HG03457 (cell line): ENCODE data around the gene GALNT10.

ENCODE experiments used
- ATAC-seq: cut with Tn5 transposase; IDR thresholded peaks from one replicate; pipeline ENCODE4 v1.9.1; 2021; ENCODE audit warnings: moderate number of reproducible peaks; ENCODE audit not compliant: unreplicated experiment

GALNT10 gene

DNA sequence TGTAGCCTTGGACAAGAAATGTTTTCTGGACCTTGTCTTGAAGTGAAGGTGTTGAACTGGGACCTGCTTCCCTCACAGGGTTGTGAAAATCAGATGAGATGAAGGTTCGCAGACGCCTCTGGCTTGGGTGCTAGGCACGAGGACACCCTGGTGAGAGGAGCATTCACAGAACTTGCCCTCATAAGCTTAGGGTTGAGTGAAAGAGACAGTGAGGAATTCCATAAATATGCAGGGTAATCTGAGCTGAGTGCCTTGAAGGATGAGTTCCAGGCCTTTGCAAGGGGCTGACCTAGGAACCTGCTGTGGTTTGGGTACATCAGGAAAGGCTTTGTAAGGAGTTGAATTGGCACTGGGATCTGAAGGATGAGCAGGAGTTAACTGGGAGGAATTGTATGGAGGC, 179.6 kb downstream of the GALNT10 start:
- ATAC-seq = no peak

DNA sequence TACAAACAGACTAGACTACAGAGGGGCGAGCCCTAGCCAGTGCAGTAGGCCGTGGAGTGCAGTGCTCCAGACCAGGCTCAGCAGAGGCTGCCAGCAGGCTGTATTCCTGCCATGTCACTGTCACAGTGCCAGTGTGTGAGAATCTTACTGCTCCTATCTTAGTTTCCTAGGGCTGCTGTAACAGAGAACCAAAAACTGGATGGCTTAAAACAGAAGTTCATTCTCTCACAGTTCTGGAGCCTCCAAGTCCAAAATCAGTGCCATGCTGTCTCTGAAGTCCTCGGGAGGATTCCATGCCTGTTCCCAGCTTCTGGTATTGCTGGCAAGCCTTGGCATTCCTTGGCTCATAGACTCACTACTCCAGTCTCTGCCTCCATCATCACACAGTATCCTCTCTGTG, 180.3 kb downstream of the GALNT10 start:
- no peak for ATAC-seq

DNA sequence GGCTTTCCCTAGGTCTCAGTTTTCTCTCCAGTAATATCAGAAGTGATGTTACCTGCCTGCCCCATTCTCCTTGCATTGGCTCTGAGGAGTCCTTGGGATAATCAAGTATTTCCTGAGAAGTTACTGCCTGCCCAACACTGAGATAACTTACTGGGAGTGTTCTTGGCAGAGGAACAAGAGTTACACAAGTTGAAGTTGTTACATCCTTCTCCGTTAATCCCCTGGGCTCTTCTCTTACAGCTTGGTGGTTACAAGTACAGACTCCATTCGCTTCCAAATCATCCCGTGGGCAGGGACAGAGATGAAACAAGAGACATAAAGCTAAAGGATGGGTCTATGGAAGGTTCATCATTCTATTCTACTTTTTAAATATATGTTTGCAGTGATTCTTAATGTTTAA, 181.2 kb downstream of the GALNT10 start:
- no peak for ATAC-seq

DNA sequence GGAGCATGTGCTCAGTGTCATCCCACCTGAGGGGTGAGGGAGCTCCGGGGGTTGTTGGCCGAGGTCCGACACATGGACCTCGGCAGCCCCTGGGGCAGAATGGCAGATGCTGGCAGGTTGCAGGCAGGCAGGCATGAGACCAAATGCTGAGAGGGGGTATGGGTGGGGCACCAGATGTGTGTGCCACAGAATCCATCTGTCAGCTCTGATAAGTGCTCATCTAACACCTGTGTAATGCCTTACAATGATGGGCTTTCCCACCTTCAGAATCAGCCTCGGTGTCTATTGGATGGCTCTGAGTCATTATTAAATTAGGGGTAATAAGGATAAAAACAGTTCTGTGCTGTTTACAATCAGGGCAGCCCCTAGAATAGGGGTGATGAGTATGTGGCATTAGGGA, 182.1 kb downstream of the GALNT10 start:
- ATAC-seq = no peak

DNA sequence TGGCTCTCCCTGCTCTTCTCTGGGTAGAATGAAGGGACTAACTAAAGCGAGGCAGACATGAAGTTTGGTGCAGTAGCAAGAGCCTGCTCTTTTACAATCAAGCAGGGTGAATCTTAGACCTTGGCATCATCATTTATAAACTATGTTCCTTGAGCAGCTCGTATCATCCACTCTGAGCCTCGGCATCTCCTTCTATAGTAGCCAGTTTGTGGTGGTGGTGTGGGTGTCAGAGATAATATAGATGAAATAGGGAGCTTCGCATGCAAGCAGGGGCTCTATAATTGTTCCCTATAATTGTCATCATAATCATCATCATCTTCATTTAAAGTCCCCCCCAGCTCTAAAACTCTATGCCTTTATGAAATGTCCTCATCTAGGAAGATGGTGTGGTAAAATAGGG, 182.8 kb downstream of the GALNT10 start:
- ATAC-seq = no peak

DNA sequence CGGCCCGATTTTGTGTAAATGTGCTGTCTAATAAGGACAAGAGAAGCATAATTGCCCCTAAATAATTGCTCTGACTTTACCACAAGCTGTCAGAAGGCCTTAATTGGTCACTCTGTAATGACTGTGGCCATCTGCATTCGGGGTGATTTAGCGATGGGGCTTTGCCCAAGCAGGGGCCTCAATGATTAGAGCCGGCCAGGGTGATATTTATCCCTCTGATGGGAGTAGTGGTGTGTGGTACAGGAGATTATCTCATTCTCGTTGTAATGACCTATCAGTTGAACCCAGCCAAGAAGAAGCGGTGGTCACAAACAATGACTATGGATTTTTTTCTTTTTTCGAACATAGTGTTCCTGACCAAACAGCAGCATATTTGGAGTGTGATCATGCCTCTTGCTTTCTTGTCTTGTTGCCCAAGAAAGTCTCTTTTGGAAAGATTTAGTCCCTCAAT, 183.2 kb downstream of the GALNT10 start:
- ATAC-seq = no peak

DNA sequence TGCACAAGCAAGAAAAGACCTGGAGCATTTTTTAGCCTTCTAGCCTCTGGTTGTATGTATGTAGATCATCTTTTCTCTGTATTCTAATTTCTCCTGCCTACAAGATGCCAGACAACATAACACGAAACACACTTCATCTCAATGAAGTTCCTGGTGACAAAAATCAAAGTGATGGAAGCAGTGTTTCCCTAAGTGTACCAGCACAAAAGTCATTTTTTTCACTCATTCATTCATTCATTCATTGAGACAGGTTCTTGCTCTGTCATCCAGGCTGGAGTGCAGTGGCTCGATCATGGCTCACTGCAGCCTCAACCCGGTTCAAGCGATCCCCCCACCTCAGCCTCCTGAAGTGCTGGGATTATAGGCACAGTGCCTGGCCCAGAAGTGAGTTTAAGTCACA, 183.7 kb downstream of the GALNT10 start:
- ATAC-seq = no peak

DNA sequence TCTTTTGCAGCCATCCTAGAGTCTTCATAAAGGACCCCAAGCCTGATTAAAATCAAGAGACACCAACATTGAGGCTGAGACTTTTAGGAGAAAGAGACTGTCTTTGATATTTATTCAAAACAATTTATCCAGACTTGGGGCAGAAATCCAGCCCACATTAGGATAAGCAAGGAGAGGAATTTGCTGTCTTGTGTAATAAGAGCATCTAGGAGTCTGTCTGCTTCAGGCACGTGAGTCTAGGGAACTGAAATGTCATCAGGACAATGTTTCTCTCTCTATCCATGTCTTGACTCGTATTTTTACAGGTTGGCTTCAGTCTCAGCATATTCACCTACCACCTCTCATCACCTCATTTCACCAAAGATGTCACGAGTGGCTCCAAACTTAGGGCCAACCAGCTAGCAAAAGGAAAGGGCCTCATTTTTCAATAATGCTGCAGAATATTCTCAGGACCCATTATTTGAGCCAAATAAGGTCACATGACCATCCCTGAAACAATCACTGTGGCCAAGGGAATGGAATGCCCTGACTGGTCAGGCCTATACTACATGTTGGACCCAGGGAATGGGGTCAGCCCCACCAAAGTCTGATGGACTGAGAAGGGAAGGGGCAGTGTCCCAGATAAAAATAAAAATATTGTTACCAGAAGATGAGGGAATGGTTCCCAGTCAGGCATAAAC, 184.9 kb downstream of the GALNT10 start:
- no peak for ATAC-seq

DNA sequence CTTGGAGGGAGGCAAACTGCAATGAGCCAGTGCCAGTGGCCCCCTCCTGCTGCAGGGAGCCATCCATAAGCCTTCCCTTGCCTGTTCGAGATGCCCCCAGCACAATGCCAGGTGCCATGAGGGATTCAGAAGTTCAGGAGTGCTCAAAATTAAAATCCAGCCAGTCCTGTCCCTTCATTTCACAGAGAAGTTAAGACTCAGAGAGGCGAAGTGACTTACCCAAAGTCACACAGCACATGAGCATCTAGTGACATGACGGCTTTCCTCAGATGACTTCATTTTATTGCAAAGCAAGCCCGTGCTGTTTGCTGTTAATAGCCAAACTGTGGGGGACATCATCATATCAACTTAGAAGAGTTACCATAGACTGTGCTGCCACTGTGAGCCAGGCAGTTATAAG, 185.9 kb downstream of the GALNT10 start:
- no peak for ATAC-seq

DNA sequence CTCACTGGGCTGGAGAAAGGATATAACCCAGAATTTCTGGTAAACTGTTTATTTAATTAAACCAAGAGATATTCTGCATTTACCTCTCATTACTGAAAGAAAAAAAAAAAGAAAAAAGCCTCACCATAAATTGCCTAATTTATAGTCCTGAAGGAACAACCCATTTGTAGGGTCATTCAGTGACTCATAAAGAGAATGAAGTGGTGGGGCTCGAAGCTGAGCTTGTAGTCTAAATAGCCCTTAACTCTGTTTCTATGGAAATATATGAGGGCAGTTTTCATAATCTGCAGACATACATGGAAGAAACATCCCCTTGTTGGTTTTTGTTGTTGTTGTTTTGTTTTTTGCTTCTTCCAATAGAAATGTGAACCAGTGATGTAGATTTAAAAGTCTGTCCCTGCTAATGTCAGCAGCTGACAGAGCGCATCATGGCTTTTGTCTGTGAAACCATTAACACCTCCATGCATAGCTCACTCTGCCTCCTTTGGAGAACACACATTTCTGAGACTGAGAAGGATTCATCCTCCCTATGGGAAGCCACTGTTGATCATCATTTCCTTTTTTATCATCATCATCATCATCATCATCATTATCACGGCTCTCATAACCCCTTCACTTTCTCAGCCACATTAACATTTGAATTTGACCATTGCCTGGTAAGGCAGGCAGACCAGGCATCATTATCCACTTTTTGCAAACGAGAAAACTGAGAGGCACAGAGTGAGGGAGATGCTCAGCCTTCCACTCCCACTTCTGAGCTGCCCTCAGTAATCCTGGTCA, 187.4 kb downstream of the GALNT10 start:
- no peak for ATAC-seq

DNA sequence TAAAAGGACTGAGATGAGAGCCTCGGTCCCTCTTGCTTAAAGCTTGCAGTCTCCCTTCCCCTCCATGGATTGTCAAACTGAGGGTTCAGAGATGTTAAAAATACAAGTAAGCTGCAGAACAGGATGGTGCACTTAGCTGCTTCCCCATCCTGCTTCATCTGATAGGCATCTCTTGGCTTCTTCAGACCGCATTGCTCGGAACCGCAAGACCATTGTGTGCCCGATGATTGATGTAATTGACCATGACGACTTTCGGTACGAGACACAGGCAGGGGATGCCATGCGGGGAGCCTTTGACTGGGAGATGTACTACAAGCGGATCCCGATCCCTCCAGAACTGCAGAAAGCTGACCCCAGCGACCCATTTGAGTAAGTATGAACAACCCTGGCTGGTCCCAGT, 189.7 kb downstream of the GALNT10 start:
- ATAC-seq = no peak

DNA sequence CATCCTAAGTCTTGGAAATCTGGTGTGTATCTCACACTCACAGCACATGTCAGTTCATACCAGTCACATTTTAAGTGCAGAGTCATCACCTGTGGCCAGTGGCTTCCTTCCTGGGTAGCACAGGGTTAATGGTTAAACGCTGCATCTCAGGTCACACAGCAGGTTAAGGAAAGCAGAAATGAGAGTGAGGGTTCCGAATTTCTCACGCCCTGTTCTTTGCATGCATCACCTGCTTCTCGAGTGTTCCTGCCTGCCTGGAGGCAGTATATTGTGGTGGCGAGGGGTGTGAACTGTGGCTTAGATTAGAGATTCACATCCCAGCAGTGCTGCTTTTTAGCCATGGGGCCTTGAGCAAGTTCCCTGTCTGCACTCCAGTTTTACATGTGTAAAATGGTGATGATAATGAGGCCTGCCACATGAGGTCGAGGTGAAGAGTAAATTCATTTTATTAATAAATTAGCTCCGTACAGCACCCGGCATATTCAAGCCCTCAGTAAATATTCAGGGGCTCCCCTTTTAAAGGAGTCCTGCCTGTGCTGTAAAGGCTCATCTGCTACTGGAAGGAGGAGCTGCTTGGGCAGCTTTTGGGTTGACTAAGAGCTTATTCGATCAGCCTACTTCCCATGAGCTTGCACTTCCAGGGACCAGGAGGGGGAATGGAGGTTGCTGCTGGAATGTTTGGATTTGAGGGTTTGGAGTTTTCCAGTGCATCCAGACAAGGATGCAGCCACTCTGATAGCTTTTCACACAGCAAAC, 194.1 kb downstream of the GALNT10 start:
- peak; percentile 99 for ATAC-seq

DNA sequence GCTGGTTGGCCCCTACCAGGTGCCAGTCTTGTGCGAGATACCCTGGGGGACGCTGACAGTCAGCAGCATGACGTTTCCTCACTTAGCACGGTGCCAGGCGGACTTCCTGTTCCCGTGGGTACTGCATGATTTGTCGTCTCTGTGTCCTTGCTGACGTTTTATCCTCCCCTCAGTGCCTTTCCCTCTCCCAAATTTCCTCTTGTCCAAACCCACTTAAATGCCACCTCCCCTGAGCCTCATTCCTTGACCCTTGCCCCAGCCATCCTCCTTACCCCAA, 194.6 kb downstream of the GALNT10 start:
- no peak for ATAC-seq

DNA sequence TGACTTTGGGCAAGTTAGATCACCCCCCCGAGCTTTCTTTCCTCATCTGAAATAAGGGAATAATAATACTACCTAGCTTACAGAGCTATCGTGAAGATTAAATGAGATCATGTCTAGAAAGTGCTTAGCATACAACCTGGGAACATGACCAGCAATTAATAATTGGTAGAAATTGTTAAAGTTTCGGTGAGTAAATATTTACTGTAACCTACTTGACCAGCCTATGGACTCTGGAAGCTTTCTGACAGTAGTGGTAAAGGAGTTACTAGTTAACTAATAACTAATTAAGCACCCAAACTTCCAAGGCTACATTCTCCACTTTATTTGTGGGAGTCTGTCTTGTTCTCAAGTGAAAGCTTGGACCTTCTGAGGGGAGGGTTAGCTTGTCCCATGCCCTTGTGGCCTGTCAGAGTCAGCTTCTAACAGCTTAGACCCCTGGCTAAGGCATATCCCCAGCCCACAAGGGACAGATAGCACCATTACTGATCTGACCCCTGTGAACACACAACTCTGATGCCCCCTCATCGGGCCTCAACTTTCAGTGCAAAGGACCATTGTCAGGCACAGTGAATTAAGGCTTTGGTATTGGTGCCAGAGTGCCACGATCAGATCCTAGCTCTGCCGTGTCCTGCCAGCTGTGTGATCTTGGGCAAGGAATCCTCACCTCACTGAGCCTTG, 196.6 kb downstream of the GALNT10 start:
- ATAC-seq = no peak

DNA sequence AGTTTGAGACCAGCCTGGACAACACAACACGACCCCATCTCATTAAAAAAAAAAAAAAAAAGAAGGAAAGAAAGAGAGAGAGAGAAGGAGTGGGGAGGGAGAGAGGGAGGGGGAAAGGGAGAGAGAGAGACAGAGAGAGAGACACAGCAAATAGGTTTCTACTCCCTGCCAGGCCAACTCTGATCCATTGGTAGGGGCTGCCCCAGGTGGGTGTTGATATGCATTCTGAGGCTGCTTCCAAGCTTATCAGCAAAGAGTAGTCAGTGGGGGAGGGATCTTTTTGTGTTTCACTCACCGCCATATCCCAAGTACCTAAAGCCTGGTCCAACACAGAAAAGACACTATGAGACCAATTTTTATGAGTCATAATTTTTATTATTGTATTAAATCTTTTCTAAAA, 198.3 kb downstream of the GALNT10 start:
- no peak for ATAC-seq

DNA sequence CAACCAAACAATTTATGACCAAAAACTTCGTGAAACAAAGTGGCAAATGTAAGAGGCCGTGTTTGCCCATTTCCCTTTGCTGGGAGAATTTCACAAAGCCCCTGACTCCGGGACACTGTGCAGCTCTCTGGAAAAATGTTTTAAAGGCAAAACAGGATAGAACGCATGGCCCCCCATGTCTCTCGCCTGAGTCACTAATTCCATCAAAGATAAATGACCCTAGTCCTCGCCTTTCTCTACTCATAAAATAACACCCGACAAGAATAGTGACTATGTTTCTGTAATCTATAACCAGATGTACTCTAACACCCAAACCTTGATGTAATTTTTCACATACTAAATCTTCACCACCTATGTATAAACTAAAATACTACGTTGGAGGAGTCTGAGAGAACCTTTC, 199.6 kb downstream of the GALNT10 start:
- no peak for ATAC-seq

DNA sequence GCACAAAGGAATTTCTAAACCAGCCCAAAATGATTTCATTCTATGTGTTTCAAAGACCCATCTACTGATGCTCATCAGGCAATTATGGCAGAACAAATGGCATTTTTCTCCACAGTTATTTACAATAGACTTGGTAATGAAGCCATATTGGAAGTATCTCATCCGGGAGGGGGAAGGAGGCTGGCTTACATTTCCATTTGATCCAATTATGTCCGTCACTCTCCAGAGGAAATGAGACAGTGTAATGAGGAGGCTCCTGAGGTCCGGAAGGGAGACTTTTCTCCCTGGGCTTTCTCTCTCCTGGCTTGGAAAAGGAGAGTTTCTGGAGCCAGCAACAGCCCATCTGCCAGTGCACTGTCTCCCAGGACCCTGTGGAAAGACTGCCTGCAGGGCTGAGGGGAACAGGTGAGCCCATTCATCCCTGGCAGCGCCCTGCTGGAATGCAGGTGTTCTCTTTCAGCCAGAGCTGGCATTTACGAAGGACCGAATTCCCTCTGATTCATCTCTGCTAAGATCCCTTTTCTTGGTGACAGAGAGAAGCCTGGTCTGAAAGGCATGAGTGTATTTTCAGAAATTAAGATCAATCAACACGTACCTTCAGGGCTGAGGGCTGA, 200.3 kb downstream of the GALNT10 start:
- ATAC-seq = no peak

DNA sequence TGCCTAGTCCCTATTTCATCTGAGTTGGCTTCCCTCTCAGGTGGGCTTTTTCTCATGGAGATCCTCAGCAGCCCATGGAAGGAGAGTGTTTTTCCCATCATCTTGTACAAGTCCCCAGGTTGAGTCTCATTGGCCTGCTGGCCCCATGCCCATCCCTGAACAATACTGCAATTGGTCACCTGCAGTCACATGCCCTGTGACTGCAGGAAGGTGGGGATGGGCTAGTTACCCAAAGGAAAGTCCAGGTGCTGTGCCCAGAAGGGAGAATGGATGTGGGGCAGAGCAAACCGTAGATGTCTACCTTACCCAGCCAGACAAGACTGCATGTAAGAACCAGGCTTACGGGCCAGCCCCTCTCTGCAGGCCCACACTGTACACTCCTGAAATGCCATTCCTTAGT, 201.3 kb downstream of the GALNT10 start:
- no peak for ATAC-seq

DNA sequence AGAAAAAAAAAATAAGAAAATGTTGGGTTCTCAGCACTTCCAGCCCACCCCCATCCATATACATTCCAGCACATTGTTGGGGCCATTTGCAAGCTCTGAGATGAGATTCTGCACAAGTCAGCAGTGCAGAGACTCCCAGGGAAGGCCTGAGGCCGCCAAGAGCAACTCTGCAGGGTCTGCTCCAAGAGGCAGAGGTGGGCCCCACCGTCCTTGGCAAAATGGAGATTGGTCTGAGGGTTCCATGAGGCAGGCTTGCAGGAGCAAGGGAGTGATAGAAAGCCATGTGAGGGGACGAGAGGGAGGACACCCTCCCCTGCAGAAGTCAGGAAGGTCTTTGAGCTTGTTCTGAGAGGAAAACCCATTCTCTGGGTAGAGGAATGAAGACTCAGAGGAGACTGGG, 203.3 kb downstream of the GALNT10 start:
- no peak for ATAC-seq

DNA sequence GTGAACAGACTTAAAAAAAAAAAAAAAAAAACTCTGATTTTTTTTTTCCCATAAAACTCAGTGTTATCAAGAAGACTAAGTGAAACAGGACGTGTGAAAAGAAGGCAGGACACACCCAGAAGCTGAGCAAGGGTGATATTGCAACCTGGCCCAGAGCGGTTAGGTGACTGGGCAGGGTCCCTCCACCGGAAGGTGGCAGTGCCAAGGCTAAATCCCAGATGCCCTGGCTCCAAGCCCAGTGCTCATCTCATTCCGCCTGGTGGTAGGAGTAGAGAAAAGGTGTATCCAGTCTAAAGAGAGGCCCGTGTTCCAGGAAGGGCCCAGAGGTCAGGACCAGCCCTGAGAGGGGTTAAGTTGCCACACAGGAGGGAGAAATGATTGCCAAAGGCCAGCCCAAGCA, 203.8 kb downstream of the GALNT10 start:
- ATAC-seq = no peak

DNA sequence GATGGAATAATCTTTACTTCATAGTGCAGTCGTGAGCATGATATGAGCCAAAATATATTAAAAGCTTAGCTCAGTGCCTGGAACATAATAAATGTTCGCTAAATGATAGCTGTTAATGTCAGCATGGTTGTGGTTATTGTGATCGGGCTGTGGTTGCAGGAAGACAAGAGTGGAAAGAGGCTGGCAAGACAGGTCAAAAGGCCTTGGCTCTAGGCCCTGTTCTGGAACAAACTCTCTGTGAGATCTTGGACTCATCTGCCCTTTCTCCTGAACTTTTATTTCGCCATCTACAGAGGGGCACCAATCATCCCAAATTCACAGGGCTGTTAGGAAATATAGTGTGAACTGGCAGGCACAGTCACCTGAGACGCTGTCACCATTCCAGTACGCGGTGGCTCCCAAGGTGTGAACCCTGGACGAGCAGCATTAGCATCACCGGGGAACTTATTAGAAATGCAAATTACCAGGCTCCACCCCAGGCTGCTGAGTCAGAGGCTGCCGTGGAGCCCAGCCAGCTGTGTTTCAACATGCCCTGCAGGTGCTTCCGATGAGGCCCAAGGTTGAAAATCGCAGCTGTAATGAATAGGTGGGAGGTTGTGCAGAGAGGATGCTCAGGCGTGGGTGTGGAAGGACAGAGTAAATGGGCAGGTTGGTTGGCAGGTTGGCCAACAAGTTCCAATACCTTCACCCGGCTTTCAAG, 205.0 kb downstream of the GALNT10 start:
- ATAC-seq = no peak
